ENCODE results near the gene SLC30A4.

GRCh38 chr15:45540531-45540930 lies 18.0 kb upstream of the SLC30A4 start:
- TF ChIP-seq CTCF (IDR thresholded peaks at IDR 0.05) (no peak), POLR2A (IDR thresholded peaks at IDR 0.05) (no peak)
